ENCODE data around the gene C21orf91. TPM values are rescaled to one million over a fixed set of nuclear protein-coding genes. Genes with fewer than 3 reads are reported as not detected.

The C21orf91 gene
- total RNA-seq: 26.7 to 28.3 TPM (median 26.7 TPM) in 3 replicates

- Mint-ChIP-seq H3K9me3 (no peaks in the 10 kb centered on the region), H3K27me3 (ENCODE audit: low read depth) (no peaks in the 10 kb centered on the region), H3K36me3 (peaks cover 7% of the 10 kb centered on the region), H3K27ac (peak within 1 kb of the TSS; percentile 99), H3K4me1 (peaks cover 20% of the 10 kb centered on the region), H3K4me3 (peak within 1 kb of the TSS; percentile 84)
- no peak for TF ChIP-seq CTCF (IDR thresholded peaks at IDR 0.05; ENCODE audit: unreplicated experiment)
- DNase-seq (ENCODE audit: low spot score in 2 of 2, unreplicated experiment in 2 of 2): peak; percentile 68 to 85
Observed at GRCh38 chr21:17819114-17819876, at the start of gene C21orf91. Gene C21orf91 (minus strand): TSS chr21:17819356. CDS start chr21:17818318, 1,038 bp downstream.

GRCh38 chr21:17866590-17866989 is 47.4 kb upstream of the C21orf91 start:
- TF ChIP-seq CTCF (IDR thresholded peaks at IDR 0.05; ENCODE audit: unreplicated experiment): no peak
- peaks cover 20% of the 10 kb centered on the region for H3K27me3 Mint-ChIP-seq (ENCODE audit: low read depth)
- no peaks in the 10 kb centered on the region for H3K36me3 Mint-ChIP-seq
- H3K4me3 Mint-ChIP-seq: no peak overlapping the region
- DNase-seq (ENCODE audit: low spot score in 2 of 2, unreplicated experiment in 2 of 2): no peak
- H3K4me1 Mint-ChIP-seq: no peaks in the 10 kb centered on the region
- no peak overlapping the region for H3K27ac Mint-ChIP-seq
- peaks cover 17% of the 10 kb centered on the region for H3K9me3 Mint-ChIP-seq

- Mint-ChIP-seq H3K27ac (no peak overlapping the region), H3K4me3 (no peak overlapping the region), H3K4me1 (no peaks in the 10 kb centered on the region), H3K27me3 (ENCODE audit: low read depth) (peaks cover 14% of the 10 kb centered on the region), H3K9me3 (peaks cover 8% of the 10 kb centered on the region), H3K36me3 (no peaks in the 10 kb centered on the region)
- TF ChIP-seq CTCF (IDR thresholded peaks at IDR 0.05; ENCODE audit: unreplicated experiment): no peak
- no peak for DNase-seq (ENCODE audit: low spot score in 2 of 2, unreplicated experiment in 2 of 2)
Observed at GRCh38 chr21:17859661-17860060, 40.5 kb upstream of the C21orf91 start.

GRCh38 chr21:17858747-17859146 is 39.6 kb upstream of the C21orf91 start:
- H3K27ac Mint-ChIP-seq: no peak overlapping the region
- H3K4me1 Mint-ChIP-seq: no peaks in the 10 kb centered on the region
- no peak for TF ChIP-seq CTCF (IDR thresholded peaks at IDR 0.05; ENCODE audit: unreplicated experiment)
- no peak overlapping the region for H3K4me3 Mint-ChIP-seq
- no peak for DNase-seq (ENCODE audit: low spot score in 2 of 2, unreplicated experiment in 2 of 2)
- peaks cover 8% of the 10 kb centered on the region for H3K9me3 Mint-ChIP-seq
- peaks cover 19% of the 10 kb centered on the region for H3K27me3 Mint-ChIP-seq (ENCODE audit: low read depth)
- H3K36me3 Mint-ChIP-seq: no peaks in the 10 kb centered on the region

GRCh38 chr21:17854745-17855144 is 35.6 kb upstream of the C21orf91 start:
- Mint-ChIP-seq H3K9me3 (peaks cover 6% of the 10 kb centered on the region), H3K4me3 (no peak overlapping the region), H3K4me1 (no peaks in the 10 kb centered on the region), H3K27ac (no peak overlapping the region), H3K27me3 (ENCODE audit: low read depth) (peaks cover 17% of the 10 kb centered on the region), H3K36me3 (no peaks in the 10 kb centered on the region)
- no peak for TF ChIP-seq CTCF (IDR thresholded peaks at IDR 0.05; ENCODE audit: unreplicated experiment)
- no peak for DNase-seq (ENCODE audit: low spot score in 2 of 2, unreplicated experiment in 2 of 2)

Measured in mesothelial cell of epicardium (in vitro differentiated cells).